ENCODE results near the gene FGF11.

The FGF11 gene

DNA sequence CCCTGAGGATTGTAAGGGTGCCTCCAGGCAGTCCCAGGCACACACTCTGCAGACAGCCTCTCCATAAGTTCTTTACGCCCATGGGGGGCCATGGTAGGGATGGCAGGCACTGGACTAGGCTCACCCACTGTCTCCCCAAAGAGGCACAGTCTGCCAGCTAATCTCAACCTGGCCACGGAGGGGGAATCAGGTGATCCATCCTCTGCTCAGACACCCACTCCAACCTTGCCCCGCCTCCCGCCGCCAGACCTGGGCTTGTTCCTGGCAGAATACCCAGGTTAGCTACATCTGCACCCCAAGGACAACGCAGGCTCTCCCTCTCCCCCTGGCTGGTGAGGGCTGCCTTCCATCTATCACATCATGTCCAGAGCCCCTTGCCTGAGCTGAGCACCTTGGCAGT, 30.4 kb upstream of the FGF11 start:
- DNase-seq, result no peak

- no peak for DNase-seq
These were observed 29.6 kb upstream of the FGF11 start for GRCh38 chr17:7409716-7410115.

GRCh38 chr17:7410634-7411426, 28.5 kb upstream of the FGF11 start:
- DNase-seq, result no peak

- no peak for DNase-seq
These were observed 27.9 kb upstream of the FGF11 start for GRCh38 chr17:7411427-7411750.

DNA sequence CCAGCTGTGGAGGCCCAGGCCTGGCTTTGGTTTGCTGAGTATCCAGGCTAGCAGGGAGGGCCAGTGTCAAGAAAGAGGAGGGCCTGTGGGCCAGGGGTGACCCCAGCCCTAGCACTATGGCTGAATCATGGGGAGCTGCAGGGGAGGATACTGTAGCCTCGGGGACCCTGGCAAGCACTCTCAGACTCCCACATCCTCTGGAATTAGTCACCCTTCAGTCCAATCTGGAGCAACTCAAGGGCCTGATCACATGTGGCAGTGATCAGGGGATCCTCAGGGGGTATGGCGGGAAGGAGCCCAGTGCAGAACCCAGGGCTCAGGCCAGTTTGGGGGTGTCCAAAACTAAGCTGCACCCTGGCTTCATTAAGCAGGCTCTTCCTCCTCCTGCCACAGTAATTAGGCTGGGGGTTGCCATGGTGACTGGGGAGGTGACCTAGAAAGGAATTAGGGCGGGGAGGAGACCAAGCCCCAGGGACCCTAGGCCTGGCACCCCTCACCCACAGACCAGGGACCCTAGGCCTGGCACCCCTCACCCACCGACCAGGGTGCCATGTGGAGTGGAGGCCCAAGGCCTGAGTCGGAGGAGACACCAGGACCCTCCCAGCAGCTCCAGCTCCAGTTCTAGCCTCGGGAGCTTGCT, 25.8 kb upstream of the FGF11 start:
- no peak for DNase-seq

DNA sequence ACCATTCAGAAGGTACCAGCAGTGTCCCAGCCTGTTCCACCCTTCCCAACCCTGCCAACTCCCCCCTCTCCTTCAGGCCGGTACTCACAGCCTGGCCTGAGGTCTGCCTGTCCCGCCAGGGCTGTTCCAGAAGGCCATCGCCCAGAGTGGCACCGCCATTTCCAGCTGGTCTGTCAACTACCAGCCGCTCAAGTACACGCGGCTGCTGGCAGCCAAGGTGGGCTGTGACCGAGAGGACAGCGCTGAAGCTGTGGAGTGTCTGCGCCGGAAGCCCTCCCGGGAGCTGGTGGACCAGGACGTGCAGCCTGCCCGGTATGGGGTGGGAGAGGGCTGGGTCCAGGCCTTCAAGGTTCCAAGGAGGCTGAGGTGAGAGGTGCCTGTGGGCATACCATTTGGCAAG, 24.5 kb upstream of the FGF11 start:
- DNase-seq, result no peak

GRCh38 chr17:7415784-7416183, 23.5 kb upstream of the FGF11 start:
- DNase-seq, result no peak

DNA sequence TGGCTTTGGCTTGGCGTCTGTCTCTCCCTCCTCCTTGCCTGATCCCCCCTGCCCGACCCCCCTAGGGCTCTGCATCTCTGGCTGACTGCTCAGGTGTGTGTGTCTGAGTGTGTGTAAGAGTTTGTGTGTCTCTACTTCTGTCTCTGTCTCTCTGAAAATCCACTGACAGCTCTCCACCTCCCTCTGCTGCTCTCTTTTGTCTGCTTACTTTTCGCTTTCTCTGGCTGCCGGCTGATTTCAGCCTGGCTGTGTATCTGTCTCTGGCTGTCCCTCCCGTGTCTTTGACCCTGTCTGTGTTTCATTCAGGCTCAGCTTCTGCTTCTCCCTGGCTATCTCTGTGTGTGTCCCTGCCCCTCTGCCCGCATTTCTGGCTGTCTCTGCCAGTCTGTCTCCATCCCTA, 23.0 kb upstream of the FGF11 start:
- no peak for DNase-seq

GRCh38 chr17:7417056-7417655, 22.2 kb upstream of the FGF11 start:
- no peak for DNase-seq

DNA sequence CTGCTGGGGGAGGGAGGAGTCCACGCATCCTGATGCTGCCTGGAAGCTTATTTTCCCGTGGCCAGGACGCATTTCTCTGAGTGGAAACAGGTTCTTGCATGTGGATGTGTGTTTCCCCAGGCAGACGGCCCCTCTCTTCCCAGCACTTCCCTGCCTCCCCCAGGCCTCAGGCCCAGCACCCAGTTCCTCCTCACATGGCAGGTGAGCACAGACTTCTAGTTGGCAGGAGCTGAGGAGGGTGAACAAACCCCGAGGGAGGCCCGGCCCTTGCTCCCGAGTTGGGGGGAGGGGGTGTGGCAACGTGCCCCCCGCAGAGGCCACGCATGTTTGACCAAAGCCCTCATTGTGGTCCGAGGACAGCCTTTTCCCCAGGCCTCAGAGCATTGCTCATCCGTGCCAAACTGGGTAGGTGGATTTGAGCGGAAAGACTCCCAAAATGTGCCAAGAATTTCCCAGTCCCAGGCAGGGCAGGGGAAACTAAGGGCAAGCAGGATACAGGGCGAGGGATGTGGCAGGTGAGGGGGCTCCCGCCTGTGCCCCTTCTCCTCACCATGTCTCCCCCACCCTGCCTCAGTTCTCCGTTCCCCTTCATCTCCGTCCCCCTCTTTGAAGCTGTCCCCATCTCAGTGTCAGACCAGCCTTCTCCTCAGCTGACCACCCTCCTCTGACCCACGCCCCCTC, 20.7 kb upstream of the FGF11 start:
- no peak for DNase-seq

GRCh38 chr17:7419819-7420610, 19.3 kb upstream of the FGF11 start, which contains the start of gene SPEM1:
SPEM1 (plus strand) TSS chr17:7420324; CDS start chr17:7420385, 61 bp downstream.
- DNase-seq, result no peak

- DNase-seq, result no peak
These were observed 18.1 kb upstream of the FGF11 start for GRCh38 chr17:7421186-7421585.

GRCh38 chr17:7423679-7424078, 15.6 kb upstream of the FGF11 start:
- DNase-seq, result no peak

GRCh38 chr17:7425316-7425715, 14.0 kb upstream of the FGF11 start, which contains the start of gene SPEM2:
SPEM2 (plus strand) TSS chr17:7425616; CDS start chr17:7425689, 73 bp downstream.
- no peak for DNase-seq

GRCh38 chr17:7425756-7426155, 13.6 kb upstream of the FGF11 start:
- DNase-seq, result no peak

- DNase-seq, result no peak
These were observed 13.0 kb upstream of the FGF11 start for GRCh38 chr17:7426203-7426863.

GRCh38 chr17:7426896-7427489, 12.3 kb upstream of the FGF11 start:
- no peak for DNase-seq

- no peak for DNase-seq
These were observed 11.8 kb upstream of the FGF11 start for GRCh38 chr17:7427549-7427948.

- no peak for DNase-seq
These were observed 10.8 kb upstream of the FGF11 start, which contains the start of gene SPEM3 for GRCh38 chr17:7428557-7428956. SPEM3 (plus strand) TSS chr17:7428857; CDS start chr17:7428903, 46 bp downstream.

DNA sequence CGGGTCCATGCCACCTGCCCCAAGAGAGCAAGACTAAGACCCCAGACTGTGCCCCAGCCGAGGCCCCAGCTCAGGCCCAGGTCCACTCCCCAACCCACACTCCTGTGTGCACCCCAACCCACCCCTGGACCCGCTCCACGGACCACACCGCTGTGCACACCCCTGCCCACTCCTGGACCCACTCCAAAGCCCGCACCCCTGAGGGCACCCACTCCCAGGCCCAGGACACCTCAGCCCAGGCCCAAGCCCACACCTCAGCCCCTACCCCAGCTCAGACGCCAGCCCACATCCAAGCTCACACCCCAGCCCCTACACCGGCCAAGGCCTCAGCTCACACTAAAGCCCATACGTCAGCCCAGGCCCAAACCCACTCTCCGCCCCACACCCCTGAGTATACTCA, 9.6 kb upstream of the FGF11 start:
- no peak for DNase-seq

DNA sequence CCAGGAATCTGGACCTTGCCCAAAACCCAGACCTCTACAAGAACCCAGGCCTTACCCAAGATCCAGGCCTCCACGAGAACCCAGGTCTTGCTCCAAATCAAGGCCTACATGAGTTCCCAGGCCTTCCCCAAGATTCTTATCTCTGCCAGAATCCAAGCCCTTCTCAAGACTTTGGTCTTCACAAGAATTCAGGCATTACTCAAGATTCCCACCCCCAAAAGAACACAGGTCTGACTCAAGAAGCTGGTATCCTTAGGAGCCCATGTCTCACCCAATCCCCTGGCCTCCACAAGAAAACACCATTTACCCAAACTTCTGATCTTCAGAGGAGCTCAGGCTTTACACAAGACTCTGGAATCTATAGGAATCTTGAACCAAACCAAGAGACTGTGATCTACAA, 8.1 kb upstream of the FGF11 start:
- no peak for DNase-seq

GRCh38 chr17:7432296-7432695, 7.0 kb upstream of the FGF11 start:
- DNase-seq, result no peak
